Testis (tissue), 5 donors: Measurements from ENCODE around the gene TGM5. TPM values are rescaled to one million over a fixed set of nuclear protein-coding genes. Genes with fewer than 3 reads are reported as not detected.

Experiments used
- DNase-seq: peaks from one replicate; pipeline ENCODE4 v3.0.0-alpha.2; 2019
- H3K27ac ChIP-seq, 2 donors: fragments of 200-600 bp; sonication (generic); one replicate each; pipeline ENCODE4 v1.5.1; 2019
- H3K27me3 ChIP-seq: fragments of 200-600 bp; sonication (generic); one replicate; pipeline ENCODE4 v1.5.1; 2019
- H3K36me3 ChIP-seq: fragments of 200-600 bp; sonication (generic); one replicate; pipeline ENCODE4 v1.5.1; 2017; ENCODE audit warnings: low read depth; ENCODE audit errors: missing control alignments
- H3K4me1 ChIP-seq: fragments of 200-600 bp; sonication (generic); one replicate; pipeline ENCODE4 v1.5.1; 2019
- H3K4me3 ChIP-seq, 2 donors: fragments of 200-600 bp; sonication (generic); one replicate each; pipeline ENCODE4 v1.5.1; 2017 to 2019
- H3K9me3 ChIP-seq: fragments of 200-600 bp; sonication (generic); one replicate; pipeline ENCODE4 v1.5.1; 2017
- CTCF ChIP-seq, 3 experiments: fragments of 450-650 bp in 2 of 3; fragments of 200-600 bp in 1 of 3; sonication (generic) in 1 of 3; IDR thresholded peaks; one replicate each; pipeline ENCODE4 v1.5.1; 2016 to 2019; ENCODE audit warnings: antibody characterized with exemption in 3 of 3, mild to moderate bottlenecking in 2 of 3, moderate library complexity in 1 of 3
- POLR2A ChIP-seq: fragments of 450-650 bp; IDR thresholded peaks from one replicate; pipeline ENCODE4 v1.6.1; 2017; ENCODE audit warnings: antibody characterized with exemption, mild to moderate bottlenecking, moderate library complexity
- WGBS, 2 donors: methylation state at CpG; one replicate each; pipeline ENCODE4 v1.1.5; 2018; 5-methylcytosine and 5-hydroxymethylcytosine counted together
- intact Hi-C: fragments of 100-400 bp; cut with DNase I; formaldehyde crosslinking; loops from one replicate; pipeline ENCODE4 v1.15.1; 2023; ENCODE audit warnings: low total_unique reads
- long read RNA-seq, 2 donors: transcript quantifications; one replicate each; lab custom pipeline, GENCODE V29; 2026
- polyA plus RNA-seq: library from polyadenylated mRNA; stranded (reverse); fragments of 350-450 nt; fragmentation: Illumina TruSeq; extraction: RNeasy Lipid Tissue Mini Kit (QIAGEN cat#74804); gene quantifications from one replicate; pipeline ENCODE4 v1.2.3, GENCODE V29; 2014; ENCODE audit warnings: low read depth, low replicate concordance; ENCODE audit not compliant: insufficient read depth
- total RNA-seq, 2 donors: library from RNA; depleted of rRNA; stranded (reverse); fragments of >200 nt; gene quantifications; one replicate each; pipeline ENCODE4 v1.2.3, GENCODE V29; 2016

TGM5 gene
- total RNA-seq = 1 to 10 TPM in 1 of 2 donors, under 1 TPM in 1; 0.43 to 2.1 TPM
- polyA plus RNA-seq = 0.24 TPM
- long read RNA-seq, donor 1 = 0 reads
- long read RNA-seq, donor 2 = 0 reads

GRCh38 chr15:43266834-43267233, at the start of gene TGM5:
TGM5 (minus strand) TSS chr15:43266928; CDS start chr15:43266849, 79 bp downstream.
- Histone ChIP-seq H3K27me3 (no peaks in the 10 kb centered on the region), H3K27ac (no peak within 1 kb of the TSS), H3K4me1 (no peaks in the 10 kb centered on the region), H3K9me3 (no peaks in the 10 kb centered on the region), H3K4me3 (no peak within 1 kb of the TSS), H3K36me3 (no peaks in the 10 kb centered on the region)
- DNase-seq = no peak
- 81 to 86% methylated on average over 8 of the region's 8 CpGs for WGBS, 2 donors
- intact Hi-C loops = no loop called here
- TF ChIP-seq CTCF (IDR thresholded peaks at IDR 0.05) (no peak), POLR2A (no peak)

DNA sequence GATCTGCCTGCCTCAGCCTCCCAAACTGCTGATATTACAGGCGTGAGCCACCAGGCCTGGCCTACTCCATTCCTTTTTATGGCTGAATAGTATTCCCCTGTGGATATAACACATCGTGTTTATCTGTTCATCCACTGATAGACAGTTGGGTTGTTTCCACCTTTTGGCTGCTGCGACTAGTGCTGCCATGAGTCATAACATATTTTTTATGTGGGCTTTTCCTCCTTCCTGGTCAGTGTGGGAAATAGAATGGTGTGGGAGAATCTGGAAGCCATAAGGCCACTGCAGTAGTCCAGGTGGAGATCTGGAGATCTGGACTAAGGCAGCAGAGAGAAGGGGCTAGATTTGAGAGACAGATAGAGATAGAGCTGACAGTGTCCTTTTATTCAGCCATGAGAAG, 47.4 kb upstream of the TGM5 start:
- DNase-seq = no peak
- WGBS, 2 donors = 75 to 80% methylated on average over 3 of the region's 3 CpGs
- intact Hi-C loops = no loop called here
- peaks cover 3% of the 10 kb centered on the region for H3K4me1 ChIP-seq
- TF ChIP-seq CTCF (IDR thresholded peaks at IDR 0.05) (no peak), POLR2A (no peak)
- H3K27me3 ChIP-seq = no peaks in the 10 kb centered on the region
- no peaks in the 10 kb centered on the region for H3K36me3 ChIP-seq
- H3K4me3 ChIP-seq = no peak overlapping the region
- H3K9me3 ChIP-seq = no peaks in the 10 kb centered on the region
- no peak overlapping the region for H3K27ac ChIP-seq

GRCh38 chr15:43312378-43312777, 45.6 kb upstream of the TGM5 start:
- intact Hi-C loops = no loop called here
- Histone ChIP-seq H3K4me1 (peaks cover 3% of the 10 kb centered on the region), H3K27me3 (no peaks in the 10 kb centered on the region), H3K4me3 (no peak overlapping the region), H3K27ac (no peak overlapping the region), H3K9me3 (no peaks in the 10 kb centered on the region), H3K36me3 (no peaks in the 10 kb centered on the region)
- WGBS, 2 donors = 64 to 76% methylated on average over 4 of the region's 4 CpGs
- no peak for DNase-seq
- TF ChIP-seq CTCF (IDR thresholded peaks at IDR 0.05) (no peak), POLR2A (no peak)

DNA sequence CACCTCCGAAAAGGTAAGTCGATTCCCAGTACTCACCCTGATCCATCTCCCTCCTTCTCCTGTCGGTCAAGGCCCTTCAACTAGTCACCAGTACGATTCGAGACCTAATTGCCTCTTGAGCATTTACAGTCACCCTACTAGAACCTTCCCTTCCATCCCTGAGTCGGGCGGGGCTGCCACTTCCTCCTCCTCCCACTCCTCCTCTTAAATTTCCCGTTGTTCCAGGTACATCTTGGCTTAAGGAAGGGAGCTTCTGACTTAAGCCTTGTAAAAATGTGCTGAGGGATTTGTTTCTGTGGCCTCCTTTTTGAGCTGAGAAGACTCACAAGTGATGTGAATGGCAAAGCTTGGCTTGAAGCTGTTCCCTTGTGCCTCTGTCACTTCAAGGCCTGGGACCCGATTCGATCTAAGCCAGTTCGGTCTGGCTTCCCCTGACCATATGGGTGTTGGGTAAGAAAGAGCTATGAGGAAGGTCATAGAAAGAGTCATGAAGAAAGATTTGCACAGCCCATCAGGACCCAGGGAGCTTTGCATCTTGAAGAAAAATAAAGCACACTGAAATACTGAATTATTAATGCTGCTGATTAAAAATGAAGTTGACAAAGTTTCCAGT, 35.6 kb upstream of the TGM5 start, which contains the start of gene TGM7:
Gene TGM7 (minus strand): TSS at position 51 of the 613 bp plus-strand sequence.
- 84 to 90% methylated on average over 11 of the region's 11 CpGs for WGBS, 2 donors
- no peaks in the 10 kb centered on the region for H3K9me3 ChIP-seq
- intact Hi-C loops = no loop called here
- no peaks in the 10 kb centered on the region for H3K27me3 ChIP-seq
- H3K36me3 ChIP-seq = no peaks in the 10 kb centered on the region
- DNase-seq = no peak
- no peak within 1 kb of the TSS for H3K27ac ChIP-seq
- TF ChIP-seq POLR2A (no peak), CTCF (IDR thresholded peaks at IDR 0.05) (no peak)
- no peaks in the 10 kb centered on the region for H3K4me1 ChIP-seq
- H3K4me3 ChIP-seq = no peak within 1 kb of the TSS

GRCh38 chr15:43299884-43300283, 33.2 kb upstream of the TGM5 start:
- TF ChIP-seq POLR2A (no peak), CTCF (IDR thresholded peaks at IDR 0.05) (no peak)
- intact Hi-C loops = no loop called here

More at GRCh38 chr15:43299884-43300283, 33.2 kb upstream of the TGM5 start:
- Histone ChIP-seq H3K9me3 (no peaks in the 10 kb centered on the region), H3K27me3 (no peaks in the 10 kb centered on the region), H3K4me3 (no peak overlapping the region), H3K36me3 (no peaks in the 10 kb centered on the region), H3K4me1 (no peaks in the 10 kb centered on the region), H3K27ac (no peak overlapping the region)
- DNase-seq = no peak
